Glutamatergic neuron (in vitro differentiated cells): ENCODE results near the gene KCNJ14. TPM values are rescaled to one million over a fixed set of nuclear protein-coding genes. Genes with fewer than 3 reads are reported as not detected.

Experiments
- DNase-seq: peaks from one replicate; pipeline ENCODE4 v3.0.0; 2022
- H3K27ac Mint-ChIP-seq: one replicate; pipeline ENCODE4 v1.8.0; 2020; ENCODE audit warnings: mild to moderate bottlenecking, mixed read lengths, inconsistent platforms; ENCODE audit not compliant: unreplicated experiment
- H3K27me3 Mint-ChIP-seq: one replicate; pipeline ENCODE4 v1.8.0; 2020; ENCODE audit warnings: mild to moderate bottlenecking, moderate library complexity, mixed read lengths, inconsistent platforms; ENCODE audit not compliant: unreplicated experiment
- H3K36me3 Mint-ChIP-seq: one replicate; pipeline ENCODE4 v1.8.0; 2020; ENCODE audit warnings: mild to moderate bottlenecking, mixed read lengths, inconsistent platforms; ENCODE audit not compliant: unreplicated experiment
- H3K4me1 Mint-ChIP-seq: one replicate; pipeline ENCODE4 v1.8.0; 2020; ENCODE audit warnings: mild to moderate bottlenecking, low read depth, mixed read lengths, inconsistent platforms; ENCODE audit not compliant: unreplicated experiment
- H3K4me3 Mint-ChIP-seq: one replicate; pipeline ENCODE4 v1.8.0; 2020; ENCODE audit warnings: mild to moderate bottlenecking, mixed read lengths, inconsistent platforms; ENCODE audit not compliant: unreplicated experiment
- H3K9me3 Mint-ChIP-seq: one replicate; pipeline ENCODE4 v1.8.0; 2020; ENCODE audit warnings: mild to moderate bottlenecking, moderate library complexity, mixed read lengths, inconsistent platforms; ENCODE audit not compliant: unreplicated experiment
- total RNA-seq: library from RNA; stranded (reverse); fragmentation: NEBNext Ultra II Directional; extraction: Animal tissue kit (Norgen Biotek cat#: 25700); gene quantifications from one replicate; pipeline ENCODE4 v1.2.1, GENCODE V29; 2021; ENCODE audit not compliant: unreplicated experiment
- TF ChIP-seq, protein P1 (sequence below): fragments of 200-600 bp; sonication (generic); IDR thresholded peaks from one replicate; pipeline ENCODE4 v1.5.0; 2021; ENCODE audit not compliant: partially characterized antibody, unreplicated experiment

The KCNJ14 gene
- total RNA-seq, 1 donor from 2014 or later: 1.0 TPM

DNA sequence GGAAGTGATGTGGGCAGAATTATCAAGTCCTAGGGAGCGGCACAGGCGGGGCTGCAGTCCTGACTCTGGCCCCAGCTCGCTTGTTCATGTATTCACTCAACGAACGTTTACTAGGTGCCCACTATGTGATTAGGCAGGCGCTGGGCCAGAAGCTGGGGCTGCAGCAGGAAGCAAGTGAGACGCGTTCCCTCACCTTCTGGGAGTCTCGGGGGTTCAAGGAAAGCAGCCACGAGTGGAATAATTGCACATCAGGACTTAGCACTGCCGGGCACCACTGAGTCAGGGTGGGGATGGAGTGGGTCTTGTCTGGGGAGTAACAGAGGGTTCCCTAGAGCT, 58.7 kb downstream of the KCNJ14 start:
- Mint-ChIP-seq H3K27ac (peak overlapping the region; percentile 72), H3K9me3 (peaks cover 4% of the 10 kb centered on the region), H3K4me3 (no peak overlapping the region), H3K4me1 (peaks cover 7% of the 10 kb centered on the region), H3K27me3 (peaks cover 8% of the 10 kb centered on the region), H3K36me3 (no peaks in the 10 kb centered on the region)
- TF ChIP-seq, protein P1, sequence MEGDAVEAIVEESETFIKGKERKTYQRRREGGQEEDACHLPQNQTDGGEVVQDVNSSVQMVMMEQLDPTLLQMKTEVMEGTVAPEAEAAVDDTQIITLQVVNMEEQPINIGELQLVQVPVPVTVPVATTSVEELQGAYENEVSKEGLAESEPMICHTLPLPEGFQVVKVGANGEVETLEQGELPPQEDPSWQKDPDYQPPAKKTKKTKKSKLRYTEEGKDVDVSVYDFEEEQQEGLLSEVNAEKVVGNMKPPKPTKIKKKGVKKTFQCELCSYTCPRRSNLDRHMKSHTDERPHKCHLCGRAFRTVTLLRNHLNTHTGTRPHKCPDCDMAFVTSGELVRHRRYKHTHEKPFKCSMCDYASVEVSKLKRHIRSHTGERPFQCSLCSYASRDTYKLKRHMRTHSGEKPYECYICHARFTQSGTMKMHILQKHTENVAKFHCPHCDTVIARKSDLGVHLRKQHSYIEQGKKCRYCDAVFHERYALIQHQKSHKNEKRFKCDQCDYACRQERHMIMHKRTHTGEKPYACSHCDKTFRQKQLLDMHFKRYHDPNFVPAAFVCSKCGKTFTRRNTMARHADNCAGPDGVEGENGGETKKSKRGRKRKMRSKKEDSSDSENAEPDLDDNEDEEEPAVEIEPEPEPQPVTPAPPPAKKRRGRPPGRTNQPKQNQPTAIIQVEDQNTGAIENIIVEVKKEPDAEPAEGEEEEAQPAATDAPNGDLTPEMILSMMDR: no peak
- no peak for DNase-seq

DNA sequence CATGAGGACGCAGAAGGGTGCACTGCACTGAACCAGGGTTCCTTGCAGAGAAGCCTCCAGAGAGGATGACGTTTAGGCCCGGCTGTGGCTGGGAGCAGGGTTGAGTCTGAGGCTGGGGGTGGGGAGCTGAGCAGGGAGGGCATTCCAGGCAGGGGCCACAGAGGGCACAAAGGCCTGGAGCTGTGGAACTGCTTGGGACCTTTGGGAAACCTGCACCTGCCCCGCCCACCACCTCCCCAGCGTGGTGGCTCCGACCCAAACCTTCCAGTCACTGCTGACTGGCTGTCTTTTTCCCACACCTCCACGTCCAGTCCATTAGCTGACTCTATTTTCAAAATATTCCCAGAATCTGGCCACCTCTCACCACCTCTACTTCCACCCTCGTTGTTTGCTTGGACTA, 61.2 kb downstream of the KCNJ14 start:
- Mint-ChIP-seq H3K4me3 (no peak overlapping the region), H3K4me1 (no peaks in the 10 kb centered on the region), H3K9me3 (peaks cover 5% of the 10 kb centered on the region), H3K36me3 (no peaks in the 10 kb centered on the region), H3K27me3 (peaks cover 4% of the 10 kb centered on the region), H3K27ac (no peak overlapping the region)
- TF ChIP-seq, protein P1: no peak
- DNase-seq: no peak

Other genes starting within 250 kb of the KCNJ14 start
- gene CARD8, start 199.7 kb upstream of the KCNJ14 start, total RNA-seq: 41.9 TPM
- 3.7 TPM for gene ZNF114, start 185.5 kb upstream of the KCNJ14 start, total RNA-seq
- 6.5 TPM for gene EMP3, start 130.0 kb upstream of the KCNJ14 start, total RNA-seq
- 11.9 TPM for gene TMEM143, start 91.6 kb upstream of the KCNJ14 start, total RNA-seq
- not detected for gene SYNGR4, start 91.2 kb upstream of the KCNJ14 start, total RNA-seq
- gene KDELR1, start 64.0 kb upstream of the KCNJ14 start, total RNA-seq: 213 TPM
- 21.7 TPM for gene GRIN2D, start 61.9 kb upstream of the KCNJ14 start, total RNA-seq
- 25.0 TPM for gene GRWD1, start 9.6 kb upstream of the KCNJ14 start, total RNA-seq
- gene CYTH2, start 13.8 kb downstream of the KCNJ14 start, total RNA-seq: 233 TPM
- gene LMTK3, start 56.3 kb downstream of the KCNJ14 start, total RNA-seq: 36.3 TPM
- gene SULT2B1, start 96.6 kb downstream of the KCNJ14 start, total RNA-seq: not detected
- gene SPACA4, start 151.2 kb downstream of the KCNJ14 start, total RNA-seq: not detected
- 1.5 TPM for gene FAM83E, start 159.5 kb downstream of the KCNJ14 start, total RNA-seq
- gene RPL18, start 163.6 kb downstream of the KCNJ14 start, total RNA-seq: 1,011 TPM
- 146 TPM for gene SPHK2, start 163.9 kb downstream of the KCNJ14 start, total RNA-seq
- 2.9 TPM for gene DBP, start 181.8 kb downstream of the KCNJ14 start, total RNA-seq
- gene CA11, start 190.6 kb downstream of the KCNJ14 start, total RNA-seq: 7.8 TPM
- gene NTN5, start 217.4 kb downstream of the KCNJ14 start, total RNA-seq: 1.8 TPM
- gene FUT2, start 240.4 kb downstream of the KCNJ14 start, total RNA-seq: 0.22 TPM